ENCODE results near the gene TTC12.

The TTC12 gene

GRCh38 chr11:113331441-113331840 is 17.1 kb downstream of the TTC12 start:
- DNase-seq (ENCODE audit: low read depth in 2 of 2), result no peak

- DNase-seq (ENCODE audit: low read depth in 2 of 2), result no peak
Observed at GRCh38 chr11:113332023-113332422, 17.6 kb downstream of the TTC12 start.

- DNase-seq (ENCODE audit: low read depth in 2 of 2), result no peak
Observed at GRCh38 chr11:113332638-113333329, 18.4 kb downstream of the TTC12 start.

- no peak for DNase-seq (ENCODE audit: low read depth in 2 of 2)
Observed at GRCh38 chr11:113334183-113334582, 19.8 kb downstream of the TTC12 start.

GRCh38 chr11:113338730-113339129 is 24.3 kb downstream of the TTC12 start:
- DNase-seq (ENCODE audit: low read depth in 2 of 2), result no peak

GRCh38 chr11:113339929-113340589 is 25.7 kb downstream of the TTC12 start:
- DNase-seq (ENCODE audit: low read depth in 2 of 2), result no peak

GRCh38 chr11:113341388-113342165 is 27.2 kb downstream of the TTC12 start:
- no peak for DNase-seq (ENCODE audit: low read depth in 2 of 2)

- DNase-seq (ENCODE audit: low read depth in 2 of 2), result no peak
Observed at GRCh38 chr11:113345978-113346377, 31.6 kb downstream of the TTC12 start.

- DNase-seq (ENCODE audit: low read depth in 2 of 2), result no peak
Observed at GRCh38 chr11:113349528-113349927, 35.1 kb downstream of the TTC12 start.

GRCh38 chr11:113350336-113351067 is 36.1 kb downstream of the TTC12 start:
- no peak for DNase-seq (ENCODE audit: low read depth in 2 of 2)

GRCh38 chr11:113351068-113351450 is 36.7 kb downstream of the TTC12 start:
- no peak for DNase-seq (ENCODE audit: low read depth in 2 of 2)

GRCh38 chr11:113351480-113351879 is 37.1 kb downstream of the TTC12 start:
- DNase-seq (ENCODE audit: low read depth in 2 of 2), result no peak

- no peak for DNase-seq (ENCODE audit: low read depth in 2 of 2)
Observed at GRCh38 chr11:113356203-113356602, 41.8 kb downstream of the TTC12 start.

GRCh38 chr11:113363406-113363805 is 49.0 kb downstream of the TTC12 start:
- no peak for DNase-seq (ENCODE audit: low read depth in 2 of 2)

- DNase-seq (ENCODE audit: low read depth in 2 of 2), result no peak
Observed at GRCh38 chr11:113363996-113364641, 49.7 kb downstream of the TTC12 start.

- DNase-seq (ENCODE audit: low read depth in 2 of 2), result no peak
Observed at GRCh38 chr11:113365895-113366294, 51.5 kb downstream of the TTC12 start.

- DNase-seq (ENCODE audit: low read depth in 2 of 2), result no peak
Observed at GRCh38 chr11:113369411-113369810, 55.0 kb downstream of the TTC12 start.

- no peak for DNase-seq (ENCODE audit: low read depth in 2 of 2)
Observed at GRCh38 chr11:113370634-113371033, 56.3 kb downstream of the TTC12 start.

GRCh38 chr11:113372309-113372708 is 57.9 kb downstream of the TTC12 start:
- DNase-seq (ENCODE audit: low read depth in 2 of 2), result no peak

GRCh38 chr11:113373306-113373705 is 58.9 kb downstream of the TTC12 start:
- DNase-seq (ENCODE audit: low read depth in 2 of 2), result no peak

GRCh38 chr11:113373981-113374560 is 59.7 kb downstream of the TTC12 start:
- no peak for DNase-seq (ENCODE audit: low read depth in 2 of 2)

Measured in stimulated activated CD8-positive, alpha-beta memory T cell treated with anti-CD3 and anti-CD28 coated beads, Interleukin-15, amount 100 ng/mL, for 4 hours (primary cell).